Liver (tissue), 3 donors: ENCODE data around the gene PCDHA10.

Source experiments
- CTCF ChIP-seq: fragments of 150-350 bp; IDR thresholded peaks from 2 replicates; pipeline ENCODE4 v1.5.1; 2017; ENCODE audit warnings: improper control_type of control experiment, low read depth, low read length; ENCODE audit not compliant: missing input control
- FOXA1 ChIP-seq: IDR thresholded peaks from 2 replicates; pipeline ENCODE4 v1.6.1; 2016; ENCODE audit warnings: antibody characterized with exemption
- GABPA ChIP-seq, 2 donors: IDR thresholded peaks in 1 of 2; conservative IDR thresholded peaks in 1 of 2; 2 replicates each; pipeline ENCODE4 v1.6.1; 2016; ENCODE audit warnings: antibody characterized with exemption in 2 of 2, mild to moderate bottlenecking in 1 of 2, moderate library complexity in 1 of 2
- JUND ChIP-seq, 2 donors: IDR thresholded peaks; 2 replicates each; pipeline ENCODE4 v1.6.1; 2016; ENCODE audit warnings: antibody characterized with exemption in 2 of 2
- NR2F2 ChIP-seq: IDR thresholded peaks from 2 replicates; pipeline ENCODE4 v1.6.1; 2016; ENCODE audit warnings: antibody characterized with exemption
- RAD21 ChIP-seq, 2 donors: IDR thresholded peaks; 2 replicates each; pipeline ENCODE4 v1.6.1; 2016; ENCODE audit warnings: antibody characterized with exemption in 2 of 2, mild to moderate bottlenecking in 2 of 2
- REST ChIP-seq: IDR thresholded peaks from 2 replicates; pipeline ENCODE4 v1.6.1; 2016; ENCODE audit warnings: antibody characterized with exemption, mild to moderate bottlenecking
- SP1 ChIP-seq: IDR thresholded peaks from 2 replicates; pipeline ENCODE4 v1.6.1; 2018; ENCODE audit warnings: antibody characterized with exemption, mild to moderate bottlenecking
- TAF1 ChIP-seq: conservative IDR thresholded peaks from 2 replicates; pipeline ENCODE4 v1.6.1; 2016; ENCODE audit warnings: antibody characterized with exemption, mild to moderate bottlenecking
- YY1 ChIP-seq: IDR thresholded peaks from 2 replicates; pipeline ENCODE4 v1.6.1; 2016; ENCODE audit warnings: antibody characterized with exemption, mild to moderate bottlenecking
- TF ChIP-seq, protein P1 (sequence below): IDR thresholded peaks from 2 replicates; pipeline ENCODE4 v1.6.1; 2016; ENCODE audit warnings: antibody characterized with exemption
- TF ChIP-seq, protein P2 (sequence below): IDR thresholded peaks from 2 replicates; pipeline ENCODE4 v1.6.1; 2016; ENCODE audit warnings: antibody characterized with exemption
- TF ChIP-seq, protein P3 (sequence below): IDR thresholded peaks from 2 replicates; pipeline ENCODE4 v1.6.1; 2016; ENCODE audit warnings: antibody characterized with exemption
- donor health status: healthy.
- donor health status: healthy.

DNA sequence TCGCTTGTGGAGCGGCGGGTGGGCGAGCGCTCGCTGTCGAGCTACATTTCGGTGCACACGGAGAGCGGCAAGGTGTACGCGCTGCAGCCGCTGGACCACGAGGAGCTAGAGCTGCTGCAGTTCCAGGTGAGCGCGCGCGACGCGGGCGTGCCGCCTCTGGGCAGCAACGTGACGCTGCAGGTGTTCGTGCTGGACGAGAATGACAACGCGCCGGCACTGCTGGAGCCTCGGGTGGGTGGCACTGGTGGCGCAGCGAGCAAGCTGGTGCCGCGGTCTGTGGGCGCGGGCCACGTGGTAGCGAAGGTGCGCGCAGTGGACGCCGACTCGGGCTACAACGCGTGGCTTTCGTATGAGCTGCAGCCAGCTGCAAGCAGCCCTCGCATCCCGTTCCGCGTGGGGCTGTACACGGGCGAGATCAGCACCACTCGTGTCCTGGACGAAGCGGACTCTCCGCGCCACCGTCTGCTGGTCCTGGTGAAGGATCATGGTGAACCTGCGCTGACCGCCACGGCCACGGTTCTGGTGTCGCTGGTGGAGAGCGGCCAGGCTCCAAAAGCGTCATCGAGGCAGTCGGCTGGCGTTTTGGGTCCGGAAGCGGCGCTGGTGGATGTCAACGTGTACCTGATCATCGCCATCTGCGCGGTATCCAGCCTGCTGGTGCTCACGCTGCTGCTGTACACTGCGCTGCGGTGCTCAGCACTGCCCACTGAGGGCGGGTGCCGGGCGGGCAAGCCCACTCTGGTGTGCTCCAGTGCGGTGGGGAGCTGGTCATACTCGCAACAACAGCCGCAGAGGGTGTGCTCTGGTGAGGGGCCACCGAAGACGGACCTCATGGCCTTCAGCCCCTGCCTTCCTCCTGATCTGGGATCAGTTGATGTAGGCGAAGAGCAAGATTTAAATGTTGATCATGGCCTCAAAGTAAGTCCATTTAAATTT, 12.6 kb upstream of the PCDHA10 start:
- TF ChIP-seq CTCF (no peak), FOXA1 (no peak), REST (no peak), TAF1 (no peak), SP1 (no peak), RAD21 (IDR thresholded peaks at IDR 0.05) (no peak), YY1 (no peak), JUND (IDR thresholded peaks at IDR 0.05) (no peak), GABPA (IDR thresholded peaks at IDR 0.05 in 1 of 2, conservative IDR thresholded peaks at IDR 0.05 in 1 of 2) (no peak), NR2F2 (no peak)
- TF ChIP-seq, protein P1, sequence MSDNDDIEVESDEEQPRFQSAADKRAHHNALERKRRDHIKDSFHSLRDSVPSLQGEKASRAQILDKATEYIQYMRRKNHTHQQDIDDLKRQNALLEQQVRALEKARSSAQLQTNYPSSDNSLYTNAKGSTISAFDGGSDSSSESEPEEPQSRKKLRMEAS = no peak
- TF ChIP-seq, protein P2, sequence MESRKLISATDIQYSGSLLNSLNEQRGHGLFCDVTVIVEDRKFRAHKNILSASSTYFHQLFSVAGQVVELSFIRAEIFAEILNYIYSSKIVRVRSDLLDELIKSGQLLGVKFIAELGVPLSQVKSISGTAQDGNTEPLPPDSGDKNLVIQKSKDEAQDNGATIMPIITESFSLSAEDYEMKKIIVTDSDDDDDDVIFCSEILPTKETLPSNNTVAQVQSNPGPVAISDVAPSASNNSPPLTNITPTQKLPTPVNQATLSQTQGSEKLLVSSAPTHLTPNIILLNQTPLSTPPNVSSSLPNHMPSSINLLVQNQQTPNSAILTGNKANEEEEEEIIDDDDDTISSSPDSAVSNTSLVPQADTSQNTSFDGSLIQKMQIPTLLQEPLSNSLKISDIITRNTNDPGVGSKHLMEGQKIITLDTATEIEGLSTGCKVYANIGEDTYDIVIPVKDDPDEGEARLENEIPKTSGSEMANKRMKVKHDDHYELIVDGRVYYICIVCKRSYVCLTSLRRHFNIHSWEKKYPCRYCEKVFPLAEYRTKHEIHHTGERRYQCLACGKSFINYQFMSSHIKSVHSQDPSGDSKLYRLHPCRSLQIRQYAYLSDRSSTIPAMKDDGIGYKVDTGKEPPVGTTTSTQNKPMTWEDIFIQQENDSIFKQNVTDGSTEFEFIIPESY = no peak
- TF ChIP-seq, protein P3, sequence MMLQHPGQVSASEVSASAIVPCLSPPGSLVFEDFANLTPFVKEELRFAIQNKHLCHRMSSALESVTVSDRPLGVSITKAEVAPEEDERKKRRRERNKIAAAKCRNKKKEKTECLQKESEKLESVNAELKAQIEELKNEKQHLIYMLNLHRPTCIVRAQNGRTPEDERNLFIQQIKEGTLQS = no peak
